GM12878 (cell line): ENCODE measurements around the gene MACROD2. TPM values are rescaled to one million over a fixed set of nuclear protein-coding genes. Genes with fewer than 3 reads are reported as not detected.
A peak's percentile ranks its signal among the peaks of the same experiment; 100 is the strongest.

ENCODE experiments used
- BCL11A ChIP-seq: IDR thresholded peaks from 2 replicates; pipeline ENCODE4 v1.6.1; 2011; ENCODE audit warnings: low read depth, low read length
- CHD1 ChIP-seq: IDR thresholded peaks from 2 replicates; pipeline ENCODE4 v1.6.1; 2012; ENCODE audit warnings: low read depth, low read length, improper control_type of control experiment
- ETV6 ChIP-seq, 2 experiments: fragments of 450-650 bp in 1 of 2; IDR thresholded peaks in 1 of 2; conservative IDR thresholded peaks in 1 of 2; 2 replicates each; pipeline ENCODE4 v1.6.1; 2014; ENCODE audit warnings: antibody characterized with exemption in 1 of 2, borderline replicate concordance in 1 of 2, low read depth in 1 of 2, mild to moderate bottlenecking in 1 of 2, moderate library complexity in 1 of 2
- FOXK2 ChIP-seq: fragments of 450-650 bp; IDR thresholded peaks from 2 replicates; pipeline ENCODE4 v1.6.1; 2017; ENCODE audit warnings: mild to moderate bottlenecking, moderate library complexity
- IRF4 ChIP-seq: IDR thresholded peaks from 2 replicates; pipeline ENCODE4 v1.6.1; 2011; ENCODE audit warnings: low read depth, low read length
- MXI1 ChIP-seq: fragments of 150-350 bp; IDR thresholded peaks from 2 replicates; pipeline ENCODE4 v1.6.1; 2011; ENCODE audit warnings: low read depth, mild to moderate bottlenecking, inconsistent platforms, low read length, improper control_type of control experiment
- RB1 ChIP-seq: fragments of 450-650 bp; formaldehyde crosslinking; IDR thresholded peaks from 2 replicates; pipeline ENCODE4 v1.6.1; 2017; ENCODE audit warnings: mild to moderate bottlenecking, borderline replicate concordance
- SP1 ChIP-seq: IDR thresholded peaks from one replicate; pipeline ENCODE4 v1.6.1; 2011; ENCODE audit warnings: low read depth, low read length
- TARDBP ChIP-seq: IDR thresholded peaks from 2 replicates; pipeline ENCODE4 v1.6.1; 2016; ENCODE audit warnings: borderline replicate concordance
- ZBED1 ChIP-seq: IDR thresholded peaks from 2 replicates; pipeline ENCODE4 v1.6.1; 2016; ENCODE audit warnings: borderline replicate concordance
- polyA plus RNA-seq, 11 experiments: library from polyadenylated mRNA; depleted of rRNA in 4 of 11; unstranded in 6 of 11; stranded (reverse) in 5 of 11; fragments of >200 nt; fragmentation: Nextera tagmentation in 4 of 11; fragmentation: Illumina TruSeq in 1 of 11; extraction: Ambion mirVana in 4 of 11; extraction: Trizol in 1 of 11; gene quantifications; 1 replicate in 1 of 11; 2 replicates in 10 of 11; pipeline versions ENCODE4 v1.2.1 to v1.2.3, GENCODE V29; 2011 to 2016; ENCODE audit warnings: inconsistent platforms in 2 of 11, missing spikeins in 2 of 11, low read depth in 1 of 11
- total RNA-seq, 4 experiments: library from RNA; depleted of rRNA in 3 of 4; stranded (reverse); fragments of >200 nt in 3 of 4; fragmentation: Illumina TruSeq in 1 of 4; extraction: Trizol in 1 of 4; gene quantifications; 2 replicates each; pipeline versions ENCODE4 v1.2.1 to v1.2.3, GENCODE V29; 2013 to 2021
- TF ChIP-seq, protein P1 (sequence below): IDR thresholded peaks from 2 replicates; pipeline ENCODE4 v1.6.1; 2012; ENCODE audit warnings: mild to moderate bottlenecking, low read depth, low read length
- TF ChIP-seq, protein P2 (sequence below): fragments of 150-350 bp; IDR thresholded peaks from 2 replicates; pipeline ENCODE4 v1.6.1; 2014; ENCODE audit warnings: mild to moderate bottlenecking, low read depth, low read length
- TF ChIP-seq, protein P3 (sequence below): fragments of 450-650 bp; formaldehyde crosslinking; IDR thresholded peaks from 2 replicates; pipeline ENCODE4 v1.5.0; 2022; ENCODE audit warnings: mild to moderate bottlenecking, missing genetic modification characterization

Gene MACROD2
- total and polyA plus RNA-seq, 10 of the 15 experiments (the other 5 are each of a cell fraction or from before 2014, with no cell fraction given), result 1.1 to 21.5 (median 2.2) TPM

DNA sequence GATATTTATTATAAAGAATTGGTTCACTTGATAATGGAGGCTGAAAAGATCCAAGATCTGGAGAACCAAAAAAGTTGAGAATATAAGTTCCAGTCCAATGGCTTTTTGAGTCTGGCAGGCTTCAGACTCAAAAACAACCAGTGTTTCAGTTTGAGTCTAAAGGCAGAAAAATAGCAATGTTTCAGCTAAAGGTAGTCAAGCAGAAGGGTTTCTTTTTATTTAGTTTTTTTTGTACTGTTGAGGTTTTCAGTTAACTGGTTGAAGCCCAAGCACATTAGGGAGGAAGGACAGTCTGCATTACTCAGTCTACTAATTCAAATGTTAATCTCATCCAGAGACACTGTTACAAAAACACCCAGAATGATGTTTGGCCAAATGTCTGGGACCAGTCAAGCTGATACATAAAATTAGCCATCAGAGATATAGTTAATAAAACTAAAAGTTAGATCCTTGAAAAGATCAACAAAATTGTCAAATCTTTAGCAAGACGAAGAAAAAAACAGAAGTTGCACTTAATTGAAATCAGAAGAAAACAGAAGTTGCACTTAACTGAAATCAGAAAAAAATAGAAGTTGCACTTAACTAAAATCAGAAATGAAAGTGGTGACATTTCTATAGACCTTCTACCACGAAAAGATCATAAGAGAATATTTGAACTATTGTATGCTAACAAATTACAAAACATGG, 1322.4 kb downstream of the MACROD2 start (continued):
- TF ChIP-seq, protein P1, sequence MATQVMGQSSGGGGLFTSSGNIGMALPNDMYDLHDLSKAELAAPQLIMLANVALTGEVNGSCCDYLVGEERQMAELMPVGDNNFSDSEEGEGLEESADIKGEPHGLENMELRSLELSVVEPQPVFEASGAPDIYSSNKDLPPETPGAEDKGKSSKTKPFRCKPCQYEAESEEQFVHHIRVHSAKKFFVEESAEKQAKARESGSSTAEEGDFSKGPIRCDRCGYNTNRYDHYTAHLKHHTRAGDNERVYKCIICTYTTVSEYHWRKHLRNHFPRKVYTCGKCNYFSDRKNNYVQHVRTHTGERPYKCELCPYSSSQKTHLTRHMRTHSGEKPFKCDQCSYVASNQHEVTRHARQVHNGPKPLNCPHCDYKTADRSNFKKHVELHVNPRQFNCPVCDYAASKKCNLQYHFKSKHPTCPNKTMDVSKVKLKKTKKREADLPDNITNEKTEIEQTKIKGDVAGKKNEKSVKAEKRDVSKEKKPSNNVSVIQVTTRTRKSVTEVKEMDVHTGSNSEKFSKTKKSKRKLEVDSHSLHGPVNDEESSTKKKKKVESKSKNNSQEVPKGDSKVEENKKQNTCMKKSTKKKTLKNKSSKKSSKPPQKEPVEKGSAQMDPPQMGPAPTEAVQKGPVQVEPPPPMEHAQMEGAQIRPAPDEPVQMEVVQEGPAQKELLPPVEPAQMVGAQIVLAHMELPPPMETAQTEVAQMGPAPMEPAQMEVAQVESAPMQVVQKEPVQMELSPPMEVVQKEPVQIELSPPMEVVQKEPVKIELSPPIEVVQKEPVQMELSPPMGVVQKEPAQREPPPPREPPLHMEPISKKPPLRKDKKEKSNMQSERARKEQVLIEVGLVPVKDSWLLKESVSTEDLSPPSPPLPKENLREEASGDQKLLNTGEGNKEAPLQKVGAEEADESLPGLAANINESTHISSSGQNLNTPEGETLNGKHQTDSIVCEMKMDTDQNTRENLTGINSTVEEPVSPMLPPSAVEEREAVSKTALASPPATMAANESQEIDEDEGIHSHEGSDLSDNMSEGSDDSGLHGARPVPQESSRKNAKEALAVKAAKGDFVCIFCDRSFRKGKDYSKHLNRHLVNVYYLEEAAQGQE, result no peak
- no peak for TF ChIP-seq CHD1
- TF ChIP-seq TARDBP, result no peak
- peak; percentile 53; the same call in 1 of the 2 replicates for TF ChIP-seq IRF4
- TF ChIP-seq FOXK2, result no peak
- TF ChIP-seq, protein P2, sequence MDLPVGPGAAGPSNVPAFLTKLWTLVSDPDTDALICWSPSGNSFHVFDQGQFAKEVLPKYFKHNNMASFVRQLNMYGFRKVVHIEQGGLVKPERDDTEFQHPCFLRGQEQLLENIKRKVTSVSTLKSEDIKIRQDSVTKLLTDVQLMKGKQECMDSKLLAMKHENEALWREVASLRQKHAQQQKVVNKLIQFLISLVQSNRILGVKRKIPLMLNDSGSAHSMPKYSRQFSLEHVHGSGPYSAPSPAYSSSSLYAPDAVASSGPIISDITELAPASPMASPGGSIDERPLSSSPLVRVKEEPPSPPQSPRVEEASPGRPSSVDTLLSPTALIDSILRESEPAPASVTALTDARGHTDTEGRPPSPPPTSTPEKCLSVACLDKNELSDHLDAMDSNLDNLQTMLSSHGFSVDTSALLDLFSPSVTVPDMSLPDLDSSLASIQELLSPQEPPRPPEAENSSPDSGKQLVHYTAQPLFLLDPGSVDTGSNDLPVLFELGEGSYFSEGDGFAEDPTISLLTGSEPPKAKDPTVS, result no peak
- no peak for TF ChIP-seq BCL11A
- TF ChIP-seq MXI1, result no peak
- TF ChIP-seq ZBED1, result no peak
- no peak for TF ChIP-seq SP1
- TF ChIP-seq ETV6 (conservative IDR thresholded peaks at IDR 0.05 in 1 of 2, IDR thresholded peaks at IDR 0.05 in 1 of 2; ENCODE audit: borderline replicate concordance in 1 of 2, low read depth in 1 of 2), result no peak
- no peak for TF ChIP-seq RB1
- TF ChIP-seq, protein P3, sequence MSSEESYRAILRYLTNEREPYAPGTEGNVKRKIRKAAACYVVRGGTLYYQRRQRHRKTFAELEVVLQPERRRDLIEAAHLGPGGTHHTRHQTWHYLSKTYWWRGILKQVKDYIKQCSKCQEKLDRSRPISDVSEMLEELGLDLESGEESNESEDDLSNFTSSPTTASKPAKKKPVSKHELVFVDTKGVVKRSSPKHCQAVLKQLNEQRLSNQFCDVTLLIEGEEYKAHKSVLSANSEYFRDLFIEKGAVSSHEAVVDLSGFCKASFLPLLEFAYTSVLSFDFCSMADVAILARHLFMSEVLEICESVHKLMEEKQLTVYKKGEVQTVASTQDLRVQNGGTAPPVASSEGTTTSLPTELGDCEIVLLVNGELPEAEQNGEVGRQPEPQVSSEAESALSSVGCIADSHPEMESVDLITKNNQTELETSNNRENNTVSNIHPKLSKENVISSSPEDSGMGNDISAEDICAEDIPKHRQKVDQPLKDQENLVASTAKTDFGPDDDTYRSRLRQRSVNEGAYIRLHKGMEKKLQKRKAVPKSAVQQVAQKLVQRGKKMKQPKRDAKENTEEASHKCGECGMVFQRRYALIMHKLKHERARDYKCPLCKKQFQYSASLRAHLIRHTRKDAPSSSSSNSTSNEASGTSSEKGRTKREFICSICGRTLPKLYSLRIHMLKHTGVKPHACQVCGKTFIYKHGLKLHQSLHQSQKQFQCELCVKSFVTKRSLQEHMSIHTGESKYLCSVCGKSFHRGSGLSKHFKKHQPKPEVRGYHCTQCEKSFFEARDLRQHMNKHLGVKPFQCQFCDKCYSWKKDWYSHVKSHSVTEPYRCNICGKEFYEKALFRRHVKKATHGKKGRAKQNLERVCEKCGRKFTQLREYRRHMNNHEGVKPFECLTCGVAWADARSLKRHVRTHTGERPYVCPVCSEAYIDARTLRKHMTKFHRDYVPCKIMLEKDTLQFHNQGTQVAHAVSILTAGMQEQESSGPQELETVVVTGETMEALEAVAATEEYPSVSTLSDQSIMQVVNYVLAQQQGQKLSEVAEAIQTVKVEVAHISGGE, result no peak
